NK-92 (cell line): Measurements from ENCODE around the gene ZNHIT2.
A peak's percentile ranks its signal among the peaks of the same experiment; 100 is the strongest.
"Not testable (repeated sequence)": the region's sequence is repeated elsewhere in the genome, so short reads cannot be mapped to it uniquely, and the experiment has no call there.

ENCODE experiments used
- DNase-seq: peaks from one replicate; lab custom pipeline; 2025; ENCODE audit not compliant: unreplicated experiment; lab: John Stamatoyannopoulos, UW

The ZNHIT2 gene

DNA sequence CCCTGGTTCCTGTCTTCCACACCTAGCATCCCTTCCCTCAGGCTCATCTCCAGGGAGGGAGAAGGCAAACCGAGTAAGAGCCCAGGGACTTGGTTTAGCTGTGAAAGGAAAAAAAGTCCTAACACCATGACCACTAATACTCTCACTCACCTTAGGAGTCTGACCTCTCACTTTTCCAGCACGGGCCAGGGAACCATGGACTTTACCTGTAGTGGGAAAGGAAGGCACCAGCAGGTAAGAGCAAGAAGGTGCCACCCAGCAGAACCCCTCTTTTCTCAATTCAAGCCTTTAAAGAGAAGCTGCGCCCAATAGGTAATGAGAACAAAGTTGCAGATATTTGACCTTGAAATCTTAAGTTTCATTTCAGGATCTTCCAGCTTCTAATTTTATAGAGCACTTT lies 3.3 kb upstream of the ZNHIT2 start:
- DNase-seq: no peak

DNA sequence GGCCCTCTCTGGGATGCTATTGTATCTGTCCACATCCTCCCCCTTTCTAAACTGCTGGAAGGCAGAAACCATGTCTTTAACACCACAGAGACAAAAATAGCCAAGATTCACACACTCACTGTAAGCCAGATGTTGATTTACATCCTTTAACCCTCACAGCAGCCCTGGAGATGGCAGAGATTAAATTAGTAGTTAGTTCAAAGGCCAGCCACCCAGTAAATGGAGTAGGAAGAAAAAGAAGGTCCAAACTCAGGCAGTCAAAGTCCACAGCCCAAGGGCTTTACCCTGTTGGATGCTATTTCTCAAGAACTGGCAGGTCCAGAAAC lies 2.1 kb upstream of the ZNHIT2 start:
- no peak for DNase-seq

DNA sequence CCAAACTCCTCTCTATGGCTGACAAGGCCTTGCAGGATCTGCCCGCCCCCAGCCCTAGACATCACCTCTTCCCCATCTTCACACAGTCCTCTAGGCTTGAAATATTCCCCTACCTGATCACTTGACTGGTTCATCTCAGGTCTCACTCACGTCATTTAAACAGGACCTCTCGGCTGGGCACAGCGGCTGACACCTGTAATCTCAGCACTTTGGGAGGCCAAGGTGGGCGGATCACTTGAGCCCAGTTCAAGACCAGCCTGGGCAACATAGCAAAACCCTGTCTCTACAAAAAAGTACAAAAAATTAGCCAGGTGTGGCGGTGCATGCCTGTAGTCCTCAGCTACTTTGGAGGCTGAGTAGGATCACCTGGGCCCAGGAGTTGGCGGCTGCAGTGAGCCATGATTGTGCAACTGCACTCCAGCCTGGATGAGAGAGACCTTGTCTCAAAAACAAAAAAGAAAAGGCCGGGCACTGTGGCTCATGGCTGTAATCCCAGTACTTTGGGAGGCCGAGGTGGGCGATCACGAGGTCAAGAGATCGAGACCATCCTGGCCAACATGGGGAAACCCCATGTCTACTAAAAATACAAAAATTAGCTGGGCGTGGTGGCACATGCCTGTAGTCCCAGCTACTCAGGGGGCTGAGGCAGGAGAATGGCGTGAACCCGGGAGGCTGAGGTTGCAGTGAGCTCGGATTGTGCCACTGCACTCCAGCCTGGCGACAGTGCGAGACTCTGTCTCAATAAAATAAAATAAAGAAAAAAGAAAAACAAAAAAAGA lies 1.6 kb upstream of the ZNHIT2 start:
- DNase-seq: not testable (repeated sequence)

DNA sequence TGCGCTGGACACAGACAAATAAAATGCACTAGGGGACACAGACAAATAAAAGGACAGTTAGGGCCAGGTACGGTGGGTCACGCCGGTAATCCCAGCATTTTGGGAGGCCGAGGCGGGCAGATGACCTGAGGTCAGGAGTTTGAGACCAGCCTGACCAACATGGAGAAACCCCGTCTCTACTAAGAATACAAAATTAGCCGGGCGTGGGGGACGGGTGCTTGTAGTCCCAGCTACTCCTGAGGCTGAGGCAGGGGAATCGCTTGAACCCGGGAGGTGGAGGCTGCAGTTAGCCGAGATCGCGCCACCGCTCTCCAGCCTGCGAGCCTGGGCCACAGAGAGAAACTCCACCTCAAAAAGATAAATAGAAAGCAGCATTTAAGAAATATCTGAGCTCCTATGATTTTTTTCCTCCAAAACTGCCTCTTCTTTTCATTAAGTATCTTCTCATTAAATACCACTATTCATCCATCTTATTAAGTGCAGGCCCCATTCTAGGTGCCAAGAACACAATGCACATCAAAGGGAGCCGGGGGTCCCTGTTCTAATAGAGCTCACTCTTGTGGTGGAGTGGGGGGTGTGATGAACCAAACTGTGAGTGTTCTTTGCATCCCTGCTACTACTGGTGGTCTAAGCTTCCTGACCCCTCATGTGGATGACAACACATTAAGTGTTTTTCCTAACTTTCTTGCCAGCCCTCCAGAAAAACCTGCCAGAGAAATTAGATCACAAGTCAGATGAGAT lies 766 bp upstream of the ZNHIT2 start:
- no peak for DNase-seq

DNA sequence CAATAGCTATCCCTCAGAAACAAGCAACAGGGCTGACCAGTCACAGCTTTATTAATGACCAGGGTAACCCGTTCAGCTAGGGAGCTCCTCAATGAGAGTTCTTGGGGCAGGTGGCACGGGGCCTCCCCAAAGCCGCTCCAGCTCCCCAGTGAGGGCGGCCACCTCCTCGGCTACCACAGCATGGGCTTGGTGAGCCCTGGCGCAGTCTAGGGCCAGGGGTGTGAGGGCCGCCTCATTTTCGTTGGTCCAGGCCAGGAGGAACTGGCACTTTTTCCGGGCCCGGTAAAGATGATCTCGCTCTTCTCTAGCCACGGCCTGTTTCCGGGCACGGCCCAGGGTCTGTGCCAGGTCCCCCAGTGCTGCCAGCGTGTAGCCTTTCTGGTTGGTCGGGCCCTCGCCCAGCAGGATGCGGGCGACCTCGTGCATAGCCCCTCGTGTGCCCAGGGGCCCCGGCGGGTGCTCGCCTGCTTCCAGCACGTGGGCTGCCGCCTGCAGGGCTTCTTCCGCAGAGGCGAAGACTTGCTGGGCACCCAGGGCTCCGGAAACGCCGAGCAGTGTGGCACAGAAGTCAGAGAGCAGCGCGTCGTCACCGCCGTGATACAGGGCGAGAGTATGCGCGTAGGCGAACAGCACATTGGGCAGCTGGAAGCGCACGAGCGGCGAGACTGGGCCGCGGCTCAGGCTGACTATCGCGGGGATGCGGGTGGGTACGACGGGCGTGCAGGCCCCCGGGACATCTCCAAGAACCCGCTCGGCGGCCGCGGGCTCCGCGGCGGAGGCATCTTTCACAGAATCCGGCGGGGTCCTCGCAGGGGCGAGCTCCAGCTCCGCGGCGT lies 913 bp downstream of the ZNHIT2 start:
- DNase-seq: no peak

DNA sequence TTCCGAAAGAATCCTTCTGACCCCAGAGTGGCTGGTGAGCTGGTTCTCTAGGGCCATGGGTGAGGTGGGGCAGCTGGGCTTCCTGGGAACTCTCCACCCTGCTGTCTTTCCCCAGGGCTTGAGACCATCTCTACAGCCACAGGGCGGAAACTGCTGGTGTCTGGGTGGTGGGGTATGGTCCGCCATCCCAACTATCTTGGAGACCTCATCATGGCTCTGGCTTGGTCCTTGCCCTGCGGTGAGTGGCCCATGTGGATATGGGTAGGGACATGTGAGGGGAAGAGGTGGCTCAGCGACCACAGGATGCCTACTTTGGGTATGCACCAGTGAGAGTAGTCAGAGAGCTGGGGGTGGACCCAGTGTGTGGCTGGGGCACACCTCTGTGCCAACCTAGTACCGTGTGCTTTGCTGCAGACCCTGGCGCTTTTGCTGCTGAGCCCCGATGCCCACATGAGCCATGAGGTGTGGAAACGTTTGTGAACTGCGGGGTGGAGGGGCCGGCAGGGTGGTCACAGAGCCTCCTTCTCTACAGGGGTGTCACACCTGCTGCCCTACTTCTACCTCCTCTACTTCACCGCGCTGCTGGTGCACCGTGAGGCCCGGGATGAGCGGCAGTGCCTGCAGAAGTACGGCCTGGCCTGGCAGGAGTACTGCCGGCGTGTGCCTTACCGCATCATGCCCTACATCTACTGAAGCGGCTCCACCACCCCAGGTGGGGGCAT lies 2.0 kb downstream of the ZNHIT2 start:
- DNase-seq: no peak

DNA sequence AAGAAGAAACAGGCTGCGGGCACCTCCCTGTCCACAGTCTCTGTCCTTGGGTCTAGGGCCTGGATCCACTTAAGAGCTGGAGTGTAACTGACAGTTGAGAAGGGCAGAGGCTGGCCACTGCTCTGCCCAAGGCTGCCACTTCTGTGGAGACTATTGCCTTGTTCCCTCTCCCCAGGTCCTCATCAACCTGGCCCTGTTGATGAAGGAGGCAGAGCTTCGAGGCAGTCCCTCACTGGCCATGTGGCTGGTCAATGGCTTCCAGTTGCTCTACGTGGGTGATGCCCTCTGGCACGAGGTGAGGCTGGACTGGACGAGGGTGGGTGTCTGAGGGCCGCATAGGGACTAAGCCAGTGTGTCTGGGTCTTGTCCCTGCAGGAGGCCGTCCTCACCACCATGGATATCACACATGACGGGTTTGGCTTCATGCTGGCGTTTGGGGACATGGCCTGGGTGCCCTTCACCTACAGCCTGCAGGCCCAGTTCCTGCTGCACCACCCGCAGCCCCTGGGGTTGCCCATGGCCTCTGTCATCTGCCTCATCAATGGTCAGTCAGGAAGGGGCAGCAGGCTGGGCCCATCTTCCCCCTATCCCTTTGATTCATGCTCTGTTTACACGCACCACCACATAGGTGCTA lies 2.8 kb downstream of the ZNHIT2 start:
- no peak for DNase-seq

DNA sequence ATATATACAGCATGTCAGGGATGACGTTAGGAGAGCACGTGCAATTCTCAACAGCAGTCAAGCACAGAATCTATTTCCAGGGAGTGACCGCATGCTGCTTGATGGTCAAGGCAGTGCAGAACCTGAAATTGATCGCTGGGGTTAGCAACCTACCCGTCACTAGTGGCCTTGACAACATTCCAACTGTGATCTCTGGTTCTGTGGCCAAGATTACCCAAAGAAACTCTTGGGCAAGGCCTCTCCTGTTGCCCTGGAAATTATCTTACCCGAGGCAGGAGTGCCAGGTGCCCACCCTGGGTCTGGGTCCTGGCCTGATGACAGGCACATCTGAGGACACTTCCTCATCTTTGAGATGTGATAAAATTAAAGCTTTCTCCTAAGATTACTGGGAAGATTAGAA lies 3.7 kb downstream of the ZNHIT2 start:
- DNase-seq: no peak

DNA sequence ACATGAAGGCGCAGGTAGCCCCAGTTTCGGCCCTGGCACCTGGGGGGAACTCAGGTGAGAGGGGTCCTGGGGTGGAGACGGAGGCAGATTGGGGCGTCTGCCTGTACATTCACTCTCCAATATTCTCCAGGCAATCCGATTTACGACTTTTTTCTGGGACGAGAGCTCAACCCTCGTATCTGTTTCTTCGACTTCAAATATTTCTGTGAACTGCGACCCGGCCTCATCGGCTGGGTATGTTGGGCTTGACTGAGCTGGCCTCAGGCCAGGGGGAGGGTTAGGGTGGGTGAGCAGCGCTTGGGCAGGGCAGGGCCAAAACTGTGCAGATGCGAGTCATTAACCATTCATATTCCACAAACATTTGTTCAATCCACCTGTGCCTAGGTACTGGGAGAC lies 4.1 kb downstream of the ZNHIT2 start:
- no peak for DNase-seq

DNA sequence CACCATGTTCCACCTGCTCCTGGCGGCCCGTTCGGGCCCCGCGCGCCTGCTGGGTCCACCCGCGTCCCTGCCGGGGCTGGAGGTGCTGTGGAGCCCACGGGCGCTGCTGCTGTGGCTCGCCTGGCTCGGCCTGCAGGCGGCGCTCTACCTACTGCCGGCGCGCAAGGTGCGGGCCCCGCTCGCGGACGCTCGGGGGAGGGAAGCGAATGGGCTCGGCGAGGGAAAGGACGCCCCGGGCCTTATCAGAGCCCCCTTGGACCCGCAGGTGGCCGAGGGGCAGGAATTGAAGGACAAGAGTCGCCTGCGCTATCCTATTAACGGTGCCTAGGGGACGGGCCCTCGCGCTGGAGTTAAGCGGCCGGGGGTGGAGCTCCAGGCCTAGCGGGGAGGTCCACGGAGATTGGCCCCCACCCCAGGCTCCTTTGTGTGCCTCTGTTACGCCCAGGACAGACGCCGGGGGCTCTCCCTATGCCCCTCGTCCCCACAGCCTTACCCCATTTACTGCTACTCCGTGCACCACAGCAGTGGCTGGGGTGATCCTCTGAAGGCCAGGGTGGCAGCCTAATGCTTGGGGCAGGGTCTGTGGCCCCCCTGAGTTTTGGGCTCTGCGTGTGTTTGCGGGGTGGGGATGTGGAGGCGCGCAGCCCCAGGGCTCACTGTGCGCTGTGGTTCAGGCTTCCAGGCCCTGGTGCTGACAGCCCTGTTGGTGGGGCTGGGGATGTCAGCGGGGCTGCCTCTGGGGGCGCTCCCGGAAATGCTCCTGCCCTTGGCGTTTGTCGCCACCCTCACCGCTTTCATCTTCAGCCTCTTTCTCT lies 4.7 kb downstream of the ZNHIT2 start:
- DNase-seq: no peak

DNA sequence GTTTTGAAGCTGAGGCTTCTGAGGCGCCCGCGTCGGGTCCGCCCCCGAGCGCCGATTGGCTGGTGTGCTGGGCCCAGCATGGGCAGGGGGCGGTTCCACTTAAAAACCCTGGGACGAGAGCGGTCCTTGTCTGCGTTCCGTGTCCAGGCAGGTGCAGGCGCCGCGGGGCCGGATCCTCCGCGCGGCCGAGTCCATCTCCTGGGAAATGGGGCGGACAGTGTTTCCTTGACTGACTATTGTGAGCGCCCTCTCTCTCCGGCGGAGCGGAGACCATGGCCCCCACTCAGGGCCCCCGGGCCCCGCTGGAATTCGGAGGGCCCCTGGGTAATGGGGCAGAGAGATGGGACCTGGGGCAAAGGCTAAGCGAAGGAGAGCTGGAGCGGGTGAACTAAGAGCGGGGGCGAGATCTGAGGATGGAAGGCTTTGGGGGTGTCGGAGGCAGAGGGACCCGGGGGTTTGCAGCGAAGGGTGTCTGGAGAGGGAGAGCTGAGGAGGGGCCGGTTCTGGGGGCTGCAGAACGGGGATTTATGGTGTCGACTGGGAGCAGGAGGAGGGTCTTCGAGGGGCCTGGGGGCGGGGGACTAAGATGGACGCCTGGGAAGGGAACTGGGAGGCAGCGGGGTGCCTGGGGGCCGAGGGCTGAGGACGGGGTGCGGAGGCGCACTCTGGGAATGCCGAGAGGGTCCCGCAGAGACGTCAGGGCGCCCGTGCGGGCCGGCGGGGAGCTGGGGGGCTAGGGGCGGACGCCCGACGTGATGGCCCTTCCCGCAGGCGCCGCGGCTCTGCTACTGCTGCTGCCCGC lies 5.6 kb downstream of the ZNHIT2 start, which contains the start of gene TM7SF2:
TM7SF2 (plus strand) TSS at position 129 of the 802 bp plus-strand sequence; CDS start at position 273, 144 bp downstream.
- peak; percentile 55 for DNase-seq

DNA sequence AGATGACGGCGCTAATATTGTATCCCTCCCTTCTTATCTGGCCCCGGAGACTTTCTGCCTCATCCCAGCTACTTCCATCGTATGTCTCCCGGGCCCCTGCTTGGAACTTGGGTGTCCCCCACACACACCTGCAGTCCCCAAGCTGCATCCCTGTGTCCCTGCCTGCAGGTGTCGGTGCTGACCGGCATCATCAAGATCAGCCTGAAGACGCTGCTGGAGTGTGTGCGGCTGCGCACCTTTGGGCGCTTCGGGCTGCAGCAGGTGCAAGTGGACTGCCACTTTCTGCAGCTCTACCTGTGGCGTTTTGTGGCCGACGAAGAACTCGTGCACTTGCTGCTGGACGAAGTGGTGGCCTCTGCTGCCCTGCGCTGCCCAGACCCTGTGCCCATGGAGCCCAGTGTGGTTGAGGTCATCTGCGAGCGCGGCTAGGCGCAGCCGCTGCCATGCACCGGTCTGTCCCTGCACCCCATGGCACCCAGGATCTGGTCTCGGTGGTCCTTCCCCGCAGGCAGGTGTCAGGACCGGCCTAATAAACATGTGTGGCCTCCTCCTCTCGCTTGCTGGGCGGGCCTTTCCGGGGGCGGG lies 6.2 kb downstream of the ZNHIT2 start:
- no peak for DNase-seq

DNA sequence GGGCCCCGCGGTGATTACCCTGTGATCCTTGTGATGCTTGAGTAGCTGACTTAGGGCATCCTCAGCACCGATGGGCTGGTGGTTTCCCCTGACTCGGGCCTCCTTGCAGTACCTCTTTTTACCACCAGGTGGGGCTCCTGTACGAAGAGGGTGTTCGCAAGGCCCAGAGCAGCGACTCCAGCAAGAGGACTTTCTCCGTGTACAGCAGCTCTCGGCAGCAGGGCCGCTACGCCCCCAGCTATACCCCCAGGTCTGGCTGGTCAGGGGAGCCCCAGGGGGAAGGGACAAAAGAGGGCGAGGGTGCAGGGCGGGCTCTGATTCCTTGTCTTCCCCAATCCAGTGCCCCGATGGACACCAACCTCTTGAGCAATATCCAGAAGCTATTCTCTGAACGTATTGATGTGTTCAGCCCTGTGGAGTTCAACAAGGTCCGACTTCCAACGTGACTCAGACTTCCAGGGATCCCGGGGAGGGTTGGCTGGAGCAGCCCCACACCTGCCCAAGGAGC lies 7.1 kb downstream of the ZNHIT2 start:
- peak; percentile 54 for DNase-seq

DNA sequence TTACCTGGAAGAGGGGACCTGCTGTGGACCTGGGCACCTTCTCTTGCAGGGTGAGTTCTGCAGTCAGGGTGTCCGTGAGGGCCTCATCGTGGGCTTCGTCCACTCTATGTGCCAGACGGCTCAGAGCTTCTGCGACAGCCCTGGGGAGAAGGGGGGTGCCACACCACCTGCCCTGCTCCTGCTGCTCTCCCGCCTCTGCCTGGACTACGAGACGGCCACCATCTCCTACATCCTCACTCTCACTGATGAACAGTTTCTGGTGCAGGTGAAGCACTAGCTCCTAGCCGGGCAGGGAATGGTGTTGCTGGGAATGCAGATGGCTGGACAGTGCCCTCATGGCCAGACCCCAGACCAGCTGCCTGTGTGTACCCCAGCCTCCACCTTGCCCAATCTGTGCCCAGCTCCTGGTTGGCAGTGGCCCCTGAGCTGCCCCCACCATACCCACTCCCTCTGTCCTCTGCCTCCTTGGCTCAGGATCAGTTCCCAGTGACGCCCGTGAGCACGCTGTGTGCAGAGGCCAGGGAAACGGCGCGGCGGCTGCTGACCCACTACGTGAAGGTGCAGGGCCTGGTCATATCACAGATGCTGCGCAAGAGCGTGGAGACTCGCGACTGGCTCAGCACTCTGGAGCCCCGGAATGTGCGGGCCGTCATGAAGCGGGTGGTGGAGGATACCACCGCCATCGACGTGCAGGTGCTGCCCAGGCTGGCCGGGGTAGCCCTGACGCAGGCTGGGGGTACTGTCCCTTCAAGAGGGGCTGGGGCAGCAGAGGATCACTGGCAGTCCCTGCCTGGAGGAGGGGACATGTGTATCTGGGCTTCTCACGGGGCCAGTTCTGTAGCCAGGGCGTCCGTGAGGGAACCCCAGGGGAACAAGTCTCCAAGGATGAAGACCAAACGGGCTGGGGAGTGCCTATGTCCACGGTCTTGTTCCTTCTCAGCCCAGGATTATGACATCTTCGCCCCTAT lies 8.0 kb downstream of the ZNHIT2 start:
- no peak for DNase-seq

DNA sequence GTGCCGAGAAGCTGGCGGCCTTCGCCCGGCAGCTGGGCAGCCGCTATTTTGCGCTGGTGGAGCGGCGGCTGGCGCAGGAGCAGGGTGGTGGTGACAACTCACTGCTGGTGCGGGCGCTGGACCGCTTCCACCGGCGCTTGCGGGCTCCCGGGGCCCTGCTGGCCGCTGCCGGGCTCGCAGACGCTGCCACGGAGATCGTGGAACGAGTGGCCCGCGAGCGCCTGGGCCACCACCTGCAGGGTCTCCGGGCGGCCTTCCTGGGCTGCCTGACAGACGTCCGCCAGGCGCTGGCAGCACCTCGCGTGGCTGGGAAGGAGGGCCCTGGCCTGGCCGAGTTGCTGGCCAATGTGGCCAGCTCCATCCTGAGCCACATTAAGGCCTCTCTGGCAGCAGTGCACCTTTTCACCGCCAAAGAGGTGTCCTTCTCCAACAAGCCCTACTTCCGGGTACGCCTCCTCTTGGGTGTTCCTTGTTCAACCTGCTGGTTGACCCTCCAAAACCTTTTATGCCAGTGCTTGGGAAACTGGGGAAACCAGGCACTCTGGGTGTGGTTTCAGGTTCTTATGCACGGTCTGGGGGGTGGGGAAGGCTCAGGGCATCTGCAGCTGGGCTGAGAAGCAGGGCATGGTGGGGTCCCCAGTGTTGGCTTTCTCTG lies 8.9 kb downstream of the ZNHIT2 start:
- DNase-seq: no peak

DNA sequence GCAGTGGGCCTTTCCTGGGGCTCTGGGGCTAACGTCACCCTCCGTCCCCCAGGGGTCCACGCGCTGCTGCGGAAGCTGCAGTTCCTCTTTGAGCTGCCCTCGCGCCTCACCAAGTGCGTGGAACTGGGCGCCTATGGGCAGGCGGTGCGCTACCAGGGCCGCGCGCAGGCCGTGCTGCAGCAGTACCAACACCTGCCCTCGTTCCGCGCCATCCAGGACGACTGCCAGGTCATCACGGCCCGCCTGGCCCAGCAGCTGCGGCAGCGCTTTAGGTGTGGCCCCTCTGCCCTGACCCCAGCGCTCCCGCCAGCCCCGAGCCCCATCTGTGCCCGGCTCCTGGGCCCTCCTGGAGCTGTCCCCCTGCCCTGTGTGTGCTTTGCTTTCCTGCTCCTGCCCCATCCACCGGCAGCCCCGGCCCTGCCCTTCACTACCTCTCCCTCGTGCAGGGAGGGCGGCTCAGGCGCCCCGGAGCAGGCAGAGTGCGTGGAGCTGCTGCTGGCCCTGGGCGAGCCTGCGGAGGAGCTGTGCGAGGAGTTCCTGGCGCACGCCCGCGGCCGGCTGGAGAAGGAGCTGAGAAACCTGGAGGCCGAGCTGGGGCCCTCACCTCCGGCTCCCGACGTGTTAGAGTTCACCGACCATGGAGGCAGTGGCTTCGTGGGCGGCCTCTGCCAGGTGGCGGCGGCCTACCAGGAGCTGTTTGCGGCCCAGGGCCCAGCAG lies 9.6 kb downstream of the ZNHIT2 start:
- DNase-seq: no peak
